HG03342 (cell line): ENCODE data around the gene TMBIM6.
"Not testable (repeated sequence)": the region's sequence is repeated elsewhere in the genome, so short reads cannot be mapped to it uniquely, and the experiment has no call there.

Source experiments
- ATAC-seq: cut with Tn5 transposase; IDR thresholded peaks from one replicate; pipeline ENCODE4 v1.9.1; 2021; ENCODE audit warnings: mild to moderate bottlenecking, moderate library complexity; ENCODE audit not compliant: unreplicated experiment

TMBIM6 gene

GRCh38 chr12:49776413-49776812 is 35.1 kb downstream of the TMBIM6 start:
- no peak for ATAC-seq

- ATAC-seq = no peak
These were observed 35.5 kb downstream of the TMBIM6 start for GRCh38 chr12:49776858-49777257.

- no peak for ATAC-seq
These were observed 36.0 kb downstream of the TMBIM6 start for GRCh38 chr12:49777341-49777740.

- no peak for ATAC-seq
These were observed 36.7 kb downstream of the TMBIM6 start for GRCh38 chr12:49777800-49778748.

GRCh38 chr12:49779581-49779980 is 38.2 kb downstream of the TMBIM6 start:
- no peak for ATAC-seq

- not testable (repeated sequence) for ATAC-seq
These were observed 39.6 kb downstream of the TMBIM6 start for GRCh38 chr12:49780914-49781313.

- ATAC-seq = no peak
These were observed 42.7 kb downstream of the TMBIM6 start for GRCh38 chr12:49783917-49784676.

GRCh38 chr12:49784756-49785409 is 43.5 kb downstream of the TMBIM6 start:
- ATAC-seq = no peak

GRCh38 chr12:49787672-49788071 is 46.3 kb downstream of the TMBIM6 start:
- ATAC-seq = no peak

- no peak for ATAC-seq
These were observed 48.6 kb downstream of the TMBIM6 start for GRCh38 chr12:49789992-49790391.

- no peak for ATAC-seq
These were observed 49.6 kb downstream of the TMBIM6 start for GRCh38 chr12:49790741-49791555.

- ATAC-seq = no peak
These were observed 50.3 kb downstream of the TMBIM6 start for GRCh38 chr12:49791700-49792099.

GRCh38 chr12:49792181-49792970 is 51.0 kb downstream of the TMBIM6 start:
- no peak for ATAC-seq

- ATAC-seq = no peak
These were observed 51.7 kb downstream of the TMBIM6 start for GRCh38 chr12:49792976-49793580.

GRCh38 chr12:49793620-49794019 is 52.3 kb downstream of the TMBIM6 start:
- ATAC-seq = no peak

- ATAC-seq = no peak
These were observed 52.7 kb downstream of the TMBIM6 start for GRCh38 chr12:49794021-49794420.

GRCh38 chr12:49794811-49795653 is 53.7 kb downstream of the TMBIM6 start:
- ATAC-seq = no peak

GRCh38 chr12:49795654-49796105 is 54.3 kb downstream of the TMBIM6 start:
- ATAC-seq = no peak
